HG03280 (cell line): ENCODE data around the gene BTBD9.

Source experiments
- ATAC-seq: cut with Tn5 transposase; IDR thresholded peaks from one replicate; pipeline ENCODE4 v1.9.1; 2021; ENCODE audit warnings: mild to moderate bottlenecking, moderate library complexity; ENCODE audit not compliant: unreplicated experiment

BTBD9 gene

GRCh38 chr6:38400101-38400500 is 239.6 kb downstream of the BTBD9 start:
- ATAC-seq = no peak

GRCh38 chr6:38396209-38396608 is 243.5 kb downstream of the BTBD9 start:
- ATAC-seq = no peak

GRCh38 chr6:38393986-38394385 is 245.7 kb downstream of the BTBD9 start:
- no peak for ATAC-seq

GRCh38 chr6:38391626-38392579 is 247.8 kb downstream of the BTBD9 start:
- ATAC-seq = no peak

- ATAC-seq = no peak
These were observed 248.5 kb downstream of the BTBD9 start for GRCh38 chr6:38391206-38391605.

GRCh38 chr6:38389875-38390274 is 249.9 kb downstream of the BTBD9 start:
- ATAC-seq = no peak

- no peak for ATAC-seq
These were observed 251.8 kb downstream of the BTBD9 start for GRCh38 chr6:38387971-38388370.

- no peak for ATAC-seq
These were observed 252.3 kb downstream of the BTBD9 start for GRCh38 chr6:38387461-38387860.

- ATAC-seq = no peak
These were observed 260.9 kb downstream of the BTBD9 start for GRCh38 chr6:38378801-38379200.

- no peak for ATAC-seq
These were observed 263.8 kb downstream of the BTBD9 start for GRCh38 chr6:38375937-38376336.

- no peak for ATAC-seq
These were observed 264.4 kb downstream of the BTBD9 start for GRCh38 chr6:38375341-38375740.

- no peak for ATAC-seq
These were observed 267.8 kb downstream of the BTBD9 start for GRCh38 chr6:38371881-38372280.

- ATAC-seq = no peak
These were observed 268.8 kb downstream of the BTBD9 start for GRCh38 chr6:38370653-38371601.

- no peak for ATAC-seq
These were observed 272.5 kb downstream of the BTBD9 start for GRCh38 chr6:38367231-38367630.

- no peak for ATAC-seq
These were observed 273.5 kb downstream of the BTBD9 start for GRCh38 chr6:38366234-38366633.

GRCh38 chr6:38364775-38365174 is 275.0 kb downstream of the BTBD9 start:
- no peak for ATAC-seq

GRCh38 chr6:38364127-38364526 is 275.6 kb downstream of the BTBD9 start:
- ATAC-seq = no peak

GRCh38 chr6:38355519-38355918 is 284.2 kb downstream of the BTBD9 start:
- ATAC-seq = no peak

- no peak for ATAC-seq
These were observed 284.8 kb downstream of the BTBD9 start for GRCh38 chr6:38354905-38355304.

- no peak for ATAC-seq
These were observed 285.7 kb downstream of the BTBD9 start for GRCh38 chr6:38354037-38354381.

GRCh38 chr6:38353310-38354036 is 286.3 kb downstream of the BTBD9 start:
- ATAC-seq = no peak
